H1 (cell line): Measurements from ENCODE around the gene NEGR1. TPM values are rescaled to one million over a fixed set of nuclear protein-coding genes. Genes with fewer than 3 reads are reported as not detected.

Experiments used
- PHF8 ChIP-seq: fragments of 200-600 bp; sonication (generic); conservative IDR thresholded peaks from 2 replicates; pipeline ENCODE4 v1.7.1; 2012; ENCODE audit warnings: low read depth, mild to moderate bottlenecking, inconsistent platforms, low read length, moderate library complexity
- polyA plus RNA-seq, 7 experiments: library from polyadenylated mRNA; depleted of rRNA in 3 of 7; stranded (reverse) in 5 of 7; unstranded in 2 of 7; fragments of >200 nt in 5 of 7; fragments of 200-250 nt in 2 of 7; gene quantifications; 1 replicate in 5 of 7; 2 replicates in 1 of 7; 4 replicates in 1 of 7; pipeline versions ENCODE4 v1.2.1 to v1.2.3, GENCODE V29; 2011 to 2013; ENCODE audit warnings: missing spikeins in 2 of 7, mixed read lengths in 2 of 7
- total RNA-seq: library from RNA; stranded (reverse); fragmentation: NEBNext Ultra II Directional; extraction: Animal tissue kit (Norgen Biotek cat#: 25700); gene quantifications from 2 replicates; pipeline ENCODE4 v1.2.1, GENCODE V29; 2021

NEGR1 gene
- total and polyA plus RNA-seq, 2 of the 8 experiments (the other 6 are each of a cell fraction or from before 2014, with no cell fraction given) = 0.71 to 1.3 TPM

DNA sequence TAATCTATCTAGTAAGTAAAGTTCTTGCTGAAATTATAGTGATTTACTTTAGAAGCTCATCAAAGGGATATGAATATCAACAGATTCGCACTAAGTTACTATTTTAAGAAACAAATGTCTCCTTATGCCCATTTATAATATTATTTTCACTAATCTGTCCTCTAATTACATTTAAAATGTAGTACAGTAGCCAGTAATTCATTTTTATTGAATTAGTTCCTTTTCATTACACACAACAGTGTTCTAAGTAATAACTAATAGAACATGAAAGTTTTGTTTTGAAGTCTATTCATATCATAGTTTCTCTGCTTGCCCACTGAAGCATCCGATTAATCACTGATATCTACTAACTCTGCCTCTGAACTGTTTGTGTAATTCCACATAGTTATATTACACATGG, 225.8 kb downstream of the NEGR1 start (continued):
- no peak for TF ChIP-seq PHF8
- TF ChIP-seq, all 59 proteins: peak for 0
